22Rv1 (cell line): Measurements from ENCODE around the gene PALLD.

ENCODE experiments used
- CTCF ChIP-seq: fragments of 450-650 bp; IDR thresholded peaks from 2 replicates; pipeline ENCODE4 v1.5.1; 2017; ENCODE audit warnings: mild to moderate bottlenecking
- ZFX ChIP-seq: fragments of 450-650 bp; IDR thresholded peaks from 2 replicates; pipeline ENCODE4 v1.6.1; 2017; ENCODE audit warnings: antibody characterized with exemption, borderline replicate concordance

- TF ChIP-seq CTCF: no peak
- TF ChIP-seq ZFX: no peak
Observed at GRCh38 chr4:168955674-168956073, 458.8 kb downstream of the PALLD start.
